HCT116 (cell line): ENCODE measurements around the gene APOBEC3G.

Experiments
- EGR1 ChIP-seq: IDR thresholded peaks from 2 replicates; pipeline ENCODE4 v1.6.1; 2012; ENCODE audit warnings: low read depth
- EZH2 ChIP-seq: fragments of 200-600 bp; sonication (generic); IDR thresholded peaks from 2 replicates; pipeline ENCODE4 v1.6.1; 2017; ENCODE audit warnings: antibody characterized with exemption, mixed run types
- POLR2AphosphoS5 ChIP-seq: IDR thresholded peaks from 2 replicates; pipeline ENCODE4 v1.6.1; 2011; ENCODE audit warnings: mild to moderate bottlenecking, low read depth, low read length, moderate library complexity
- TF ChIP-seq, protein P1 (sequence below), 3 experiments: fragments of 200-600 bp in 1 of 3; sonication (generic) in 1 of 3; IDR thresholded peaks in 2 of 3; conservative IDR thresholded peaks in 1 of 3; 2 replicates each; pipeline ENCODE4 v1.5.1; 2012 to 2017; ENCODE audit warnings: low read depth in 2 of 3, low read length in 2 of 3, antibody characterized with exemption in 1 of 3, borderline replicate concordance in 1 of 3, control low read depth in 1 of 3, mild to moderate bottlenecking in 1 of 3, mixed read lengths in 1 of 3, mixed run types in 1 of 3, moderate library complexity in 1 of 3; ENCODE audit not compliant: insufficient read depth in 1 of 3

DNA sequence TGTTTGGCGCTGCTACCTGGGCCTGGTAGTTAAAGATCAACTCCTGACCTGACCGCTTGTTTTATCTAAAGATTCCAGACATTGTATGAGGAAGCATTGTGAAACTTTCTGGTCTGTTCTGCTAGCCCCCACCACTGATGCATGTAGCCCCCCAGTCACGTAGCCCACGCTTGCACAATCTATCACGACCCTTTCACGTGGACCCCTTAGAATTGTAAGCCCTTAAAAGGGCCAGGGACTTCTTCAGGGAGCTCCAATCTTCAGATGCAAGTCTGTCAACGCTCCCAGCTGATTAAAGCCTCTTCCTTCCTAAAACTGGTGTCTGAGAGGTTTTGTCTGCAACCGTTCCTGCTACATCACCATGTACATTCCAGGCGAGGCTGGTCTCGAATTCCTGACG, 21.4 kb upstream of the APOBEC3G start:
- TF ChIP-seq EGR1 (no peak), POLR2AphosphoS5 (no peak), EZH2 (no peak)
- TF ChIP-seq, protein P1, sequence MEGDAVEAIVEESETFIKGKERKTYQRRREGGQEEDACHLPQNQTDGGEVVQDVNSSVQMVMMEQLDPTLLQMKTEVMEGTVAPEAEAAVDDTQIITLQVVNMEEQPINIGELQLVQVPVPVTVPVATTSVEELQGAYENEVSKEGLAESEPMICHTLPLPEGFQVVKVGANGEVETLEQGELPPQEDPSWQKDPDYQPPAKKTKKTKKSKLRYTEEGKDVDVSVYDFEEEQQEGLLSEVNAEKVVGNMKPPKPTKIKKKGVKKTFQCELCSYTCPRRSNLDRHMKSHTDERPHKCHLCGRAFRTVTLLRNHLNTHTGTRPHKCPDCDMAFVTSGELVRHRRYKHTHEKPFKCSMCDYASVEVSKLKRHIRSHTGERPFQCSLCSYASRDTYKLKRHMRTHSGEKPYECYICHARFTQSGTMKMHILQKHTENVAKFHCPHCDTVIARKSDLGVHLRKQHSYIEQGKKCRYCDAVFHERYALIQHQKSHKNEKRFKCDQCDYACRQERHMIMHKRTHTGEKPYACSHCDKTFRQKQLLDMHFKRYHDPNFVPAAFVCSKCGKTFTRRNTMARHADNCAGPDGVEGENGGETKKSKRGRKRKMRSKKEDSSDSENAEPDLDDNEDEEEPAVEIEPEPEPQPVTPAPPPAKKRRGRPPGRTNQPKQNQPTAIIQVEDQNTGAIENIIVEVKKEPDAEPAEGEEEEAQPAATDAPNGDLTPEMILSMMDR (IDR thresholded peaks at IDR 0.05 in 2 of 3, conservative IDR thresholded peaks at IDR 0.05 in 1 of 3; ENCODE audit: borderline replicate concordance in 1 of 3, insufficient read depth in 1 of 3, low read depth in 2 of 3, low read length in 2 of 3): no peak
